ENCODE data around the gene GRID1.

GRCh38 chr10:85580585-85580984, 786.0 kb downstream of the GRID1 start:
- TF ChIP-seq POLR2A (IDR thresholded peaks at IDR 0.05) = no peak
- no peak for TF ChIP-seq CTCF (IDR thresholded peaks at IDR 0.05)
